Natural killer cell treated with Interleukin-12 subunit alpha and Interleukin-12 subunit beta and Interleukin-15 and Interleukin-18, amount 100 ng/mL, for 72 hours (primary cell): ENCODE measurements around the gene KRT75. TPM values are rescaled to one million over a fixed set of nuclear protein-coding genes. Genes with fewer than 3 reads are reported as not detected.
A peak's percentile ranks its signal among the peaks of the same experiment; 100 is the strongest.

Experiments
- ATAC-seq, 2 donors: fragments of 150-1000 bp; cut with Tn5 transposase in 1 of 2; sonication (Bioruptor Pico), chemical (Tn5 transposase) in 1 of 2; 2 replicates each; pipeline ENCODE4 v1.10.0; 2021
- DNase-seq: peaks from one replicate; pipeline ENCODE4 v3.0.0; 2022; ENCODE audit warnings: low spot score
- H3K27ac Mint-ChIP-seq, 2 donors: 1 replicate in 1 of 2; 2 replicates in 1 of 2; pipeline ENCODE4 v1.8.0; 2022; ENCODE audit warnings: mixed read lengths in 2 of 2, mild to moderate bottlenecking in 1 of 2, moderate library complexity in 1 of 2
- H3K27me3 Mint-ChIP-seq, 2 donors: 1 replicate in 1 of 2; 2 replicates in 1 of 2; pipeline ENCODE4 v1.8.0; 2022; ENCODE audit warnings: mixed read lengths in 2 of 2
- H3K36me3 Mint-ChIP-seq: one replicate; pipeline ENCODE4 v1.8.0; 2022; ENCODE audit warnings: mixed read lengths
- H3K4me1 Mint-ChIP-seq, 2 donors: 1 replicate in 1 of 2; 2 replicates in 1 of 2; pipeline ENCODE4 v1.8.0; 2022; ENCODE audit warnings: low read depth in 2 of 2, mixed read lengths in 2 of 2, mild to moderate bottlenecking in 1 of 2
- H3K4me3 Mint-ChIP-seq: one replicate; pipeline ENCODE4 v1.8.0; 2022; ENCODE audit warnings: mixed read lengths
- H3K9me3 Mint-ChIP-seq: 2 replicates; pipeline ENCODE4 v1.8.0; 2022; ENCODE audit warnings: mixed read lengths
- total RNA-seq, 2 donors: library from RNA; stranded (reverse); gene quantifications; one replicate each; pipeline ENCODE4 v1.2.3, GENCODE V29; 2022

Gene KRT75
- total RNA-seq, 2 donors from 2014 or later = not detected

- H3K4me3 Mint-ChIP-seq = no peak overlapping the region
- no peak overlapping the region for H3K27ac Mint-ChIP-seq
- peaks cover 0 to 11% of the 10 kb centered on the region in 2 donors for H3K27me3 Mint-ChIP-seq
- DNase-seq (no peak), ATAC-seq (no peak)
- H3K36me3 Mint-ChIP-seq = no peaks in the 10 kb centered on the region
- H3K4me1 Mint-ChIP-seq = peaks cover 3% of the 10 kb centered on the region in 2 donors
- no peaks in the 10 kb centered on the region for H3K9me3 Mint-ChIP-seq
Observed at GRCh38 chr12:52387859-52388258, 46.3 kb downstream of the KRT75 start.

- Mint-ChIP-seq H3K9me3 (no peaks in the 10 kb centered on the region), H3K36me3 (no peaks in the 10 kb centered on the region), H3K27me3 (peaks cover 0 to 14% of the 10 kb centered on the region in 2 donors), H3K4me1 (peaks cover 6% of the 10 kb centered on the region in 2 donors), H3K27ac (no peak within 1 kb of the TSS), H3K4me3 (no peak within 1 kb of the TSS)
- DNase-seq (no peak), ATAC-seq (peak in 1 of 2 donors; percentile 30)
Observed at GRCh38 chr12:52385226-52385702, 48.9 kb downstream of the KRT75 start, which contains the start of gene KRT84. Gene KRT84, minus strand, starts transcription at chr12:52385652. Its CDS starts 67 bp downstream, at chr12:52385585.

GRCh38 chr12:52383331-52383730 lies 50.8 kb downstream of the KRT75 start:
- Mint-ChIP-seq H3K27me3 (peaks cover 0 to 12% of the 10 kb centered on the region in 2 donors), H3K9me3 (no peaks in the 10 kb centered on the region), H3K27ac (no peak overlapping the region)

GRCh38 chr12:52382854-52383253 lies 51.3 kb downstream of the KRT75 start:
- Mint-ChIP-seq H3K27me3 (peaks cover 0 to 12% of the 10 kb centered on the region in 2 donors), H3K4me1 (peaks cover 6% of the 10 kb centered on the region in 2 donors), H3K36me3 (no peaks in the 10 kb centered on the region), H3K9me3 (no peaks in the 10 kb centered on the region), H3K27ac (no peak overlapping the region), H3K4me3 (no peak overlapping the region)
- ATAC-seq = no peak
- no peak for DNase-seq

More at GRCh38 chr12:52383331-52383730, 50.8 kb downstream of the KRT75 start:
- ATAC-seq (no peak), DNase-seq (no peak)
- no peak overlapping the region for H3K4me3 Mint-ChIP-seq
- peaks cover 6% of the 10 kb centered on the region in 2 donors for H3K4me1 Mint-ChIP-seq
- H3K36me3 Mint-ChIP-seq = no peaks in the 10 kb centered on the region

- Mint-ChIP-seq H3K9me3 (no peaks in the 10 kb centered on the region), H3K27me3 (peaks cover 0 to 19% of the 10 kb centered on the region in 2 donors), H3K36me3 (no peaks in the 10 kb centered on the region), H3K4me3 (no peak overlapping the region), H3K27ac (peak overlapping the region in 1 of 2 donors; percentile 7), H3K4me1 (peaks cover 6% of the 10 kb centered on the region in 2 donors)
- DNase-seq (no peak), ATAC-seq (no peak)
Observed at GRCh38 chr12:52381206-52381605, 53.0 kb downstream of the KRT75 start.

GRCh38 chr12:52380271-52380694 lies 53.9 kb downstream of the KRT75 start:
- no peaks in the 10 kb centered on the region for H3K36me3 Mint-ChIP-seq
- no peak for DNase-seq
- H3K9me3 Mint-ChIP-seq = no peaks in the 10 kb centered on the region
- no peak overlapping the region for H3K4me3 Mint-ChIP-seq
- no peak for ATAC-seq
- H3K4me1 Mint-ChIP-seq = peaks cover 6% of the 10 kb centered on the region in 2 donors
- peaks cover 0 to 19% of the 10 kb centered on the region in 2 donors for H3K27me3 Mint-ChIP-seq
- no peak overlapping the region for H3K27ac Mint-ChIP-seq

- Mint-ChIP-seq H3K27ac (no peak overlapping the region), H3K27me3 (peaks cover 0 to 19% of the 10 kb centered on the region in 2 donors), H3K4me1 (peaks cover 6% of the 10 kb centered on the region in 2 donors), H3K36me3 (no peaks in the 10 kb centered on the region), H3K9me3 (no peaks in the 10 kb centered on the region), H3K4me3 (no peak overlapping the region)
- ATAC-seq (no peak), DNase-seq (no peak)
Observed at GRCh38 chr12:52379536-52379935, 54.6 kb downstream of the KRT75 start.

GRCh38 chr12:52378091-52378490 lies 56.1 kb downstream of the KRT75 start:
- Mint-ChIP-seq H3K27me3 (peaks cover 0 to 19% of the 10 kb centered on the region in 2 donors), H3K4me3 (no peak overlapping the region), H3K27ac (no peak overlapping the region), H3K36me3 (peaks cover 4% of the 10 kb centered on the region), H3K9me3 (no peaks in the 10 kb centered on the region), H3K4me1 (peaks cover 5% of the 10 kb centered on the region in 2 donors)
- ATAC-seq (no peak), DNase-seq (no peak)

GRCh38 chr12:52377266-52377665 lies 56.9 kb downstream of the KRT75 start:
- H3K27me3 Mint-ChIP-seq = peaks cover under 1 to 17% of the 10 kb centered on the region in 2 donors
- H3K9me3 Mint-ChIP-seq = no peaks in the 10 kb centered on the region
- no peak overlapping the region for H3K4me3 Mint-ChIP-seq

More at GRCh38 chr12:52377266-52377665, 56.9 kb downstream of the KRT75 start:
- no peaks in the 10 kb centered on the region for H3K4me1 Mint-ChIP-seq
- H3K36me3 Mint-ChIP-seq = peaks cover 4% of the 10 kb centered on the region
- no peak overlapping the region for H3K27ac Mint-ChIP-seq
- ATAC-seq (no peak), DNase-seq (no peak)

Other genes with a start within 250 kb of the KRT75 start
- not detected for gene KRT80, start 242.4 kb downstream of the KRT75 start, total RNA-seq
- gene KRT7, start 201.1 kb downstream of the KRT75 start, total RNA-seq = 1 to 10 TPM; 2.6 to 6.1 TPM
- under 1 TPM in 1 of 2 donors, not detected in 1; 0.43 TPM for gene KRT86, start 159.7 kb downstream of the KRT75 start, total RNA-seq
- under 1 TPM in 1 of 2 donors, not detected in 1; 0.22 TPM for gene KRT81, start 142.8 kb downstream of the KRT75 start, total RNA-seq
- gene KRT83, start 113.0 kb downstream of the KRT75 start, total RNA-seq = not detected
- not detected for gene KRT85, start 66.9 kb downstream of the KRT75 start, total RNA-seq
- gene KRT84, start 48.7 kb downstream of the KRT75 start, total RNA-seq = not detected
- gene KRT82, start 28.0 kb downstream of the KRT75 start, total RNA-seq = not detected
- not detected for gene KRT6B, start 17.8 kb upstream of the KRT75 start, total RNA-seq
- not detected for gene KRT6C, start 39.4 kb upstream of the KRT75 start, total RNA-seq
- gene KRT6A, start 58.9 kb upstream of the KRT75 start, total RNA-seq = not detected
- gene KRT5, start 86.0 kb upstream of the KRT75 start, total RNA-seq = not detected
- gene KRT71, start 118.8 kb upstream of the KRT75 start, total RNA-seq = not detected
- not detected for gene KRT74, start 139.5 kb upstream of the KRT75 start, total RNA-seq
- gene KRT72, start 167.1 kb upstream of the KRT75 start, total RNA-seq = under 1 TPM in 1 of 2 donors, not detected in 1; 0.43 TPM
- under 1 TPM in 1 of 2 donors, not detected in 1; 0.52 TPM for gene KRT73, start 184.2 kb upstream of the KRT75 start, total RNA-seq
- gene KRT2, start 217.8 kb upstream of the KRT75 start, total RNA-seq = not detected
- not detected for gene KRT1, start 246.0 kb upstream of the KRT75 start, total RNA-seq